ENCODE measurements around the gene EYS.

DNA sequence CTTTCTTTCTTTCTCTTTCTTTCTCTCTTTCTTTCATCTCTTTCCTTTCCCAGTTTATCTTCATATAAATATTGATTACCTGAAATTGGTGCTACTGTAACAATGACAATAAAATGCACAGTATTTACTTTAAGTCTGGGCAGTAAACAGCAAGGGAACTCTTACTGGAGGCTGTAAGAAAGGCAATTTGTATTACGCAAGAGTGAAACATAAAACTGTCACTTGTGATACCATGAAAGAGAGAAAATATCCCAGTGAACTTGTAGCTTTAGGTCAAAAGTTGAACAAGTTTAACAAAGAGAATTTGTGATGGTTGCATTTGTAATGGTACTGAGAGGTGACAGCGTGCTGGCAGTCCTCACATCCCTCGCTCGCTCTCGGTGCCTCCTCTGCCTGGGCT is 80.0 kb downstream of the EYS start:
- TF ChIP-seq, protein P1, sequence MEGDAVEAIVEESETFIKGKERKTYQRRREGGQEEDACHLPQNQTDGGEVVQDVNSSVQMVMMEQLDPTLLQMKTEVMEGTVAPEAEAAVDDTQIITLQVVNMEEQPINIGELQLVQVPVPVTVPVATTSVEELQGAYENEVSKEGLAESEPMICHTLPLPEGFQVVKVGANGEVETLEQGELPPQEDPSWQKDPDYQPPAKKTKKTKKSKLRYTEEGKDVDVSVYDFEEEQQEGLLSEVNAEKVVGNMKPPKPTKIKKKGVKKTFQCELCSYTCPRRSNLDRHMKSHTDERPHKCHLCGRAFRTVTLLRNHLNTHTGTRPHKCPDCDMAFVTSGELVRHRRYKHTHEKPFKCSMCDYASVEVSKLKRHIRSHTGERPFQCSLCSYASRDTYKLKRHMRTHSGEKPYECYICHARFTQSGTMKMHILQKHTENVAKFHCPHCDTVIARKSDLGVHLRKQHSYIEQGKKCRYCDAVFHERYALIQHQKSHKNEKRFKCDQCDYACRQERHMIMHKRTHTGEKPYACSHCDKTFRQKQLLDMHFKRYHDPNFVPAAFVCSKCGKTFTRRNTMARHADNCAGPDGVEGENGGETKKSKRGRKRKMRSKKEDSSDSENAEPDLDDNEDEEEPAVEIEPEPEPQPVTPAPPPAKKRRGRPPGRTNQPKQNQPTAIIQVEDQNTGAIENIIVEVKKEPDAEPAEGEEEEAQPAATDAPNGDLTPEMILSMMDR (IDR thresholded peaks at IDR 0.05; ENCODE audit: low read depth, low read length), result no peak
- no peak for TF ChIP-seq POLR2A (IDR thresholded peaks at IDR 0.05; ENCODE audit: extremely low read depth, insufficient read length)
- TF ChIP-seq, protein P2, sequence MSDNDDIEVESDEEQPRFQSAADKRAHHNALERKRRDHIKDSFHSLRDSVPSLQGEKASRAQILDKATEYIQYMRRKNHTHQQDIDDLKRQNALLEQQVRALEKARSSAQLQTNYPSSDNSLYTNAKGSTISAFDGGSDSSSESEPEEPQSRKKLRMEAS (IDR thresholded peaks at IDR 0.05; ENCODE audit: low read depth, low read length), result no peak
